ENCODE data around the gene PLXDC2. TPM values are rescaled to one million over a fixed set of nuclear protein-coding genes. Genes with fewer than 3 reads are reported as not detected.

The PLXDC2 gene
- polyA plus RNA-seq, 1 of the 3 experiments (the other 2 are of a cell fraction) = 2.5 TPM

GRCh38 chr10:20132816-20133215, 316.6 kb downstream of the PLXDC2 start:
- H2AFZ ChIP-seq (ENCODE audit: low read depth) = no peak overlapping the region
- no peaks in the 10 kb centered on the region for H3K79me2 ChIP-seq (ENCODE audit: insufficient read depth)
- no peaks in the 10 kb centered on the region for H3K27me3 ChIP-seq (ENCODE audit: insufficient read depth)
- no peaks in the 10 kb centered on the region for H3K36me3 ChIP-seq (replicated peaks in 1 of 2; ENCODE audit: control insufficient read depth in 1 of 2, insufficient read depth in 2 of 2, low read length in 1 of 2)
- H3K4me2 ChIP-seq = no peak overlapping the region
- H3K9me2 ChIP-seq = no peaks in the 10 kb centered on the region
- H4K20me1 ChIP-seq (ENCODE audit: insufficient read depth) = no peaks in the 10 kb centered on the region
- H3K9ac ChIP-seq = no peak overlapping the region
- no peak for TF ChIP-seq EZH2phosphoT487 (IDR thresholded peaks at IDR 0.05; ENCODE audit: borderline replicate concordance, low read depth)
- no peak for TF ChIP-seq MEF2A (IDR thresholded peaks at IDR 0.05; ENCODE audit: borderline replicate concordance, low read depth)
- no peak for TF ChIP-seq RAD21 (IDR thresholded peaks at IDR 0.05; ENCODE audit: low read length)
- TF ChIP-seq ELF1 (IDR thresholded peaks at IDR 0.05) = no peak
- TF ChIP-seq, protein P1, sequence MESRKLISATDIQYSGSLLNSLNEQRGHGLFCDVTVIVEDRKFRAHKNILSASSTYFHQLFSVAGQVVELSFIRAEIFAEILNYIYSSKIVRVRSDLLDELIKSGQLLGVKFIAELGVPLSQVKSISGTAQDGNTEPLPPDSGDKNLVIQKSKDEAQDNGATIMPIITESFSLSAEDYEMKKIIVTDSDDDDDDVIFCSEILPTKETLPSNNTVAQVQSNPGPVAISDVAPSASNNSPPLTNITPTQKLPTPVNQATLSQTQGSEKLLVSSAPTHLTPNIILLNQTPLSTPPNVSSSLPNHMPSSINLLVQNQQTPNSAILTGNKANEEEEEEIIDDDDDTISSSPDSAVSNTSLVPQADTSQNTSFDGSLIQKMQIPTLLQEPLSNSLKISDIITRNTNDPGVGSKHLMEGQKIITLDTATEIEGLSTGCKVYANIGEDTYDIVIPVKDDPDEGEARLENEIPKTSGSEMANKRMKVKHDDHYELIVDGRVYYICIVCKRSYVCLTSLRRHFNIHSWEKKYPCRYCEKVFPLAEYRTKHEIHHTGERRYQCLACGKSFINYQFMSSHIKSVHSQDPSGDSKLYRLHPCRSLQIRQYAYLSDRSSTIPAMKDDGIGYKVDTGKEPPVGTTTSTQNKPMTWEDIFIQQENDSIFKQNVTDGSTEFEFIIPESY (IDR thresholded peaks at IDR 0.05; ENCODE audit: borderline replicate concordance, low read depth) = no peak
- no peak for TF ChIP-seq MXI1 (IDR thresholded peaks at IDR 0.05; ENCODE audit: low read depth, low read length)
- TF ChIP-seq POLR2AphosphoS5 (IDR thresholded peaks at IDR 0.05; ENCODE audit: low read depth, low read length) = no peak
- no peaks in the 10 kb centered on the region for H3F3A ChIP-seq (replicated peaks; ENCODE audit: insufficient read depth)
- WGBS (ENCODE audit: low lambda C conversion rate) = 35% methylated on average over 2 of the region's 2 CpGs
- no peaks in the 10 kb centered on the region; the same call in 1 of the 2 replicates for H3K9me3 ChIP-seq
- no peak overlapping the region for H3K27ac ChIP-seq (ENCODE audit: low read depth in 2 of 2, low read length in 1 of 2)
- no peaks in the 10 kb centered on the region for H3K4me1 ChIP-seq (ENCODE audit: control insufficient read depth in 1 of 2, insufficient read depth in 2 of 2, low read depth in 1 of 2, low read length in 1 of 2)
- DNase-seq = no peak
- ChIA-PET CTCF (interaction anchor here (0.7 kb wide), 1 partner anchor 568 kb away, joined by 3 read pairs; no protein-coding TSS in a partner anchor), POLR2A (no interaction called here)
- H3K4me3 ChIP-seq (ENCODE audit: low read depth in 2 of 2, low read length in 1 of 2) = no peak overlapping the region

- WGBS (ENCODE audit: low lambda C conversion rate) = 65% methylated on average over 2 of the region's 2 CpGs
Observed at GRCh38 chr10:20133669-20134189, 317.5 kb downstream of the PLXDC2 start.

More at GRCh38 chr10:20133669-20134189, 317.5 kb downstream of the PLXDC2 start:
- no peak for DNase-seq
- Histone ChIP-seq H3K4me1 (ENCODE audit: control insufficient read depth in 1 of 2, insufficient read depth in 2 of 2, low read depth in 1 of 2, low read length in 1 of 2) (no peaks in the 10 kb centered on the region), H3K9ac (no peak overlapping the region), H3K4me3 (ENCODE audit: low read depth in 2 of 2, low read length in 1 of 2) (no peak overlapping the region), H2AFZ (ENCODE audit: low read depth) (no peak overlapping the region), H3K27me3 (ENCODE audit: insufficient read depth) (no peaks in the 10 kb centered on the region), H3K79me2 (ENCODE audit: insufficient read depth) (no peaks in the 10 kb centered on the region), H3K9me3 (no peaks in the 10 kb centered on the region; the same call in 1 of the 2 replicates), H3K4me2 (no peak overlapping the region), H3F3A (replicated peaks; ENCODE audit: insufficient read depth) (no peaks in the 10 kb centered on the region), H4K20me1 (ENCODE audit: insufficient read depth) (no peaks in the 10 kb centered on the region), H3K9me2 (no peaks in the 10 kb centered on the region), H3K27ac (ENCODE audit: low read depth in 2 of 2, low read length in 1 of 2) (no peak overlapping the region), H3K36me3 (replicated peaks in 1 of 2; ENCODE audit: control insufficient read depth in 1 of 2, insufficient read depth in 2 of 2, low read length in 1 of 2) (no peaks in the 10 kb centered on the region)
- POLR2A ChIA-PET = no interaction called here
- CTCF ChIA-PET = interaction anchor here (0.7 kb wide), 1 partner anchor 156 kb away, joined by 3 read pairs; no protein-coding TSS in a partner anchor
- TF ChIP-seq FOXJ3 (CRISPR knock-in tag; IDR thresholded peaks at IDR 0.05) = no peak
- no peak for TF ChIP-seq SIN3A (IDR thresholded peaks at IDR 0.05; ENCODE audit: borderline replicate concordance, low read depth, low read length)
- TF ChIP-seq, protein P2, sequence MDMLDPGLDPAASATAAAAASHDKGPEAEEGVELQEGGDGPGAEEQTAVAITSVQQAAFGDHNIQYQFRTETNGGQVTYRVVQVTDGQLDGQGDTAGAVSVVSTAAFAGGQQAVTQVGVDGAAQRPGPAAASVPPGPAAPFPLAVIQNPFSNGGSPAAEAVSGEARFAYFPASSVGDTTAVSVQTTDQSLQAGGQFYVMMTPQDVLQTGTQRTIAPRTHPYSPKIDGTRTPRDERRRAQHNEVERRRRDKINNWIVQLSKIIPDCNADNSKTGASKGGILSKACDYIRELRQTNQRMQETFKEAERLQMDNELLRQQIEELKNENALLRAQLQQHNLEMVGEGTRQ (IDR thresholded peaks at IDR 0.05; ENCODE audit: borderline replicate concordance, low read depth, low read length) = no peak
- TF ChIP-seq POLR2AphosphoS5 (IDR thresholded peaks at IDR 0.05; ENCODE audit: low read depth, low read length) = no peak
- no peak for TF ChIP-seq MEF2A (IDR thresholded peaks at IDR 0.05; ENCODE audit: borderline replicate concordance, low read depth)
- no peak for TF ChIP-seq TEAD4 (IDR thresholded peaks at IDR 0.05; ENCODE audit: borderline replicate concordance, insufficient read depth)
- TF ChIP-seq YY1 (IDR thresholded peaks at IDR 0.05; ENCODE audit: low read depth) = no peak
- no peak for TF ChIP-seq CHD2 (IDR thresholded peaks at IDR 0.05; ENCODE audit: low read length, partially characterized antibody)
- TF ChIP-seq GABPA (IDR thresholded peaks at IDR 0.05; ENCODE audit: low read depth) = no peak
- TF ChIP-seq NFIC (IDR thresholded peaks at IDR 0.05; ENCODE audit: borderline replicate concordance) = no peak
- no peak for TF ChIP-seq CTCF (IDR thresholded peaks at IDR 0.05)
- TF ChIP-seq ELF1 (IDR thresholded peaks at IDR 0.05) = no peak
- no peak for TF ChIP-seq SMC3 (IDR thresholded peaks at IDR 0.05; ENCODE audit: low read depth, low read length)
- TF ChIP-seq GATA2 (CRISPR knock-in tag; IDR thresholded peaks at IDR 0.05) = no peak
- no peak for TF ChIP-seq EZH2phosphoT487 (IDR thresholded peaks at IDR 0.05; ENCODE audit: borderline replicate concordance, low read depth)
- TF ChIP-seq FOXM1 (IDR thresholded peaks at IDR 0.05; ENCODE audit: low read depth) = no peak

All from SK-N-SH (cell line).